Measurements from ENCODE around the gene AKNA.

DNA sequence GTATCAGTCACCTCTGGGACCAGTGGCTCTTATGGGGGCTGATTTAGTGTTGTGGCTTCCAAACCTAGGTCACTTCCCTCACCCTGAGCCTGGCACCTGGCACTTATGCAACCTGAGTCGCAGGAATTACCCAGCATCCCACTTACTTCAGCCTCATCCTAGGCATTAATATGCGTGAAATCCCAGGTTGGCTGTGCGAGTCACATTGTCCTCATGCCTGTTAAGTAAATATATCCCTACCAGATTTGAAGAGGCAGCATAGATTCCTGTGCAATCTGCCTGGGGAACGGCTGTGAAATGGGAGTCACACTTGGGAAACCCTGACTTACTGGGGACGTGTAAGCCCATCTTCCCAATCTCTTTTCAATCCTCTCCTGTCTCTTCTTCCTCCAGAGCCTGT, 42.7 kb upstream of the AKNA start:
- no peak for TF ChIP-seq POLR2A (IDR thresholded peaks at IDR 0.05)
- TF ChIP-seq, protein P1, sequence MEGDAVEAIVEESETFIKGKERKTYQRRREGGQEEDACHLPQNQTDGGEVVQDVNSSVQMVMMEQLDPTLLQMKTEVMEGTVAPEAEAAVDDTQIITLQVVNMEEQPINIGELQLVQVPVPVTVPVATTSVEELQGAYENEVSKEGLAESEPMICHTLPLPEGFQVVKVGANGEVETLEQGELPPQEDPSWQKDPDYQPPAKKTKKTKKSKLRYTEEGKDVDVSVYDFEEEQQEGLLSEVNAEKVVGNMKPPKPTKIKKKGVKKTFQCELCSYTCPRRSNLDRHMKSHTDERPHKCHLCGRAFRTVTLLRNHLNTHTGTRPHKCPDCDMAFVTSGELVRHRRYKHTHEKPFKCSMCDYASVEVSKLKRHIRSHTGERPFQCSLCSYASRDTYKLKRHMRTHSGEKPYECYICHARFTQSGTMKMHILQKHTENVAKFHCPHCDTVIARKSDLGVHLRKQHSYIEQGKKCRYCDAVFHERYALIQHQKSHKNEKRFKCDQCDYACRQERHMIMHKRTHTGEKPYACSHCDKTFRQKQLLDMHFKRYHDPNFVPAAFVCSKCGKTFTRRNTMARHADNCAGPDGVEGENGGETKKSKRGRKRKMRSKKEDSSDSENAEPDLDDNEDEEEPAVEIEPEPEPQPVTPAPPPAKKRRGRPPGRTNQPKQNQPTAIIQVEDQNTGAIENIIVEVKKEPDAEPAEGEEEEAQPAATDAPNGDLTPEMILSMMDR (IDR thresholded peaks at IDR 0.05), result no peak
